GM23338 (cell line): ENCODE measurements around the gene SLC6A3. TPM values are rescaled to one million over a fixed set of nuclear protein-coding genes. Genes with fewer than 3 reads are reported as not detected.

ENCODE experiments used
- ATAC-seq: fragments of 200-7000 bp; cut with Tn5 transposase; 3 replicates; pipeline ENCODE4 v1.9.1; 2020
- DNase-seq: peaks from one replicate; pipeline ENCODE4 v3.0.0-alpha.2; 2015; ENCODE audit warnings: low spot score
- H2AFZ ChIP-seq: fragments of 200-600 bp; sonication (generic); 2 replicates; pipeline ENCODE4 v1.8.0; 2016; ENCODE audit warnings: antibody characterized with exemption, mild to moderate bottlenecking, moderate library complexity
- H3F3A ChIP-seq: fragments of 200-600 bp; sonication (generic); replicated peaks from 2 replicates; pipeline ENCODE4 v1.8.0; 2017; ENCODE audit warnings: antibody characterized with exemption, mixed run types, low read depth
- H3K27ac ChIP-seq: fragments of 200-600 bp; sonication (generic); 2 replicates; pipeline ENCODE4 v1.6.1; 2016; ENCODE audit warnings: low read depth
- H3K27me3 ChIP-seq: fragments of 200-600 bp; sonication (generic); 2 replicates; pipeline ENCODE4 v1.8.0; 2016; ENCODE audit warnings: mild to moderate bottlenecking, mixed run types, moderate library complexity; ENCODE audit not compliant: insufficient read depth
- H3K36me3 ChIP-seq: fragments of 200-600 bp; sonication (generic); 2 replicates; pipeline ENCODE4 v1.8.0; 2016; ENCODE audit warnings: mild to moderate bottlenecking; ENCODE audit not compliant: insufficient read depth
- H3K4me1 ChIP-seq: fragments of 200-600 bp; sonication (generic); 2 replicates; pipeline ENCODE4 v1.8.0; 2016; ENCODE audit warnings: mild to moderate bottlenecking, moderate library complexity; ENCODE audit not compliant: insufficient read depth
- H3K4me2 ChIP-seq: fragments of 200-600 bp; sonication (generic); 2 replicates; pipeline ENCODE4 v1.7.1; 2017; ENCODE audit warnings: mixed run types
- H3K4me3 ChIP-seq: fragments of 200-600 bp; sonication (generic); 2 replicates; pipeline ENCODE4 v1.6.1; 2016; ENCODE audit warnings: mixed run types
- H3K79me2 ChIP-seq: fragments of 200-600 bp; sonication (generic); replicated peaks from 2 replicates; pipeline ENCODE4 v1.8.0; 2017; ENCODE audit warnings: mild to moderate bottlenecking; ENCODE audit not compliant: insufficient read depth
- H3K9me2 ChIP-seq: fragments of 200-600 bp; sonication (generic); 2 replicates; pipeline ENCODE4 v1.8.0; 2017; ENCODE audit not compliant: insufficient read depth
- H4K20me1 ChIP-seq: fragments of 200-600 bp; sonication (generic); replicated peaks from 2 replicates; pipeline ENCODE4 v1.8.0; 2017; ENCODE audit warnings: mild to moderate bottlenecking; ENCODE audit not compliant: insufficient read depth
- H3K27ac Mint-ChIP-seq: 2 replicates; pipeline ENCODE4 v1.8.0; 2020; ENCODE audit warnings: inconsistent platforms, mild to moderate bottlenecking, moderate library complexity, mixed read lengths
- H3K27me3 Mint-ChIP-seq: 3 replicates; pipeline ENCODE4 v1.8.0; 2022; ENCODE audit warnings: low read depth, mild to moderate bottlenecking, moderate library complexity, mixed read lengths, inconsistent platforms; ENCODE audit not compliant: insufficient read depth, poor library complexity
- H3K36me3 Mint-ChIP-seq: 3 replicates; pipeline ENCODE4 v1.8.0; 2021; ENCODE audit warnings: low read depth, mild to moderate bottlenecking, inconsistent platforms, moderate library complexity, mixed read lengths
- H3K4me1 Mint-ChIP-seq: 3 replicates; pipeline ENCODE4 v1.8.0; 2020; ENCODE audit warnings: mild to moderate bottlenecking, inconsistent platforms, mixed read lengths
- H3K4me3 Mint-ChIP-seq: 3 replicates; pipeline ENCODE4 v1.8.0; 2021; ENCODE audit warnings: moderate library complexity, mild to moderate bottlenecking, inconsistent platforms, mixed read lengths
- H3K9me3 Mint-ChIP-seq: 3 replicates; pipeline ENCODE4 v1.8.0; 2020; ENCODE audit warnings: moderate library complexity, mild to moderate bottlenecking, inconsistent platforms, mixed read lengths
- CREB1 ChIP-seq: fragments of 250-450 bp; sonication (Bioruptor Pico); IDR thresholded peaks from 2 replicates; pipeline ENCODE4 v1.5.0; 2020; ENCODE audit warnings: low read depth, mild to moderate bottlenecking, moderate library complexity
- EZH2 ChIP-seq: fragments of 200-600 bp; sonication (generic); IDR thresholded peaks from one replicate; pipeline ENCODE4 v1.8.0; 2017; ENCODE audit warnings: antibody characterized with exemption, mild to moderate bottlenecking, low read depth; ENCODE audit not compliant: unreplicated experiment
- EZH2phosphoT487 ChIP-seq: fragments of 200-600 bp; sonication (generic); IDR thresholded peaks from one replicate; pipeline ENCODE4 v1.8.1; 2018; ENCODE audit warnings: antibody characterized with exemption; ENCODE audit not compliant: unreplicated experiment
- POLR2AphosphoS5 ChIP-seq: IDR thresholded peaks from 2 replicates; pipeline ENCODE4 v1.6.1; 2016; ENCODE audit warnings: antibody characterized with exemption, low read depth
- STAT1 ChIP-seq: IDR thresholded peaks from one replicate; pipeline ENCODE4 v1.6.1; 2016; ENCODE audit warnings: antibody characterized with exemption; ENCODE audit not compliant: unreplicated experiment
- ZNF114 ChIP-seq: fragments of 250-450 bp; sonication (Bioruptor Pico); IDR thresholded peaks from 2 replicates; pipeline ENCODE4 v1.5.0; 2020; ENCODE audit warnings: mild to moderate bottlenecking, moderate library complexity
- ZNF331 ChIP-seq: fragments of 250-450 bp; sonication (Bioruptor Pico); IDR thresholded peaks from 2 replicates; pipeline ENCODE4 v1.5.0; 2020; ENCODE audit warnings: low read depth, mild to moderate bottlenecking, moderate library complexity
- polyA plus RNA-seq: library from polyadenylated mRNA; unstranded; fragments of >200 nt; fragmentation: Nextera tagmentation; extraction: Ambion mirVana; gene quantifications from 2 replicates; pipeline ENCODE4 v1.2.1, GENCODE V29; 2016
- total RNA-seq: library from RNA; depleted of rRNA; stranded (reverse); fragments of >200 nt; shearing (Covaris generic); gene quantifications from 2 replicates; pipeline ENCODE4 v1.2.3, GENCODE V29; 2014
- TF ChIP-seq, protein P1 (sequence below): IDR thresholded peaks from one replicate; pipeline ENCODE4 v1.6.1; 2018; ENCODE audit warnings: antibody characterized with exemption; ENCODE audit not compliant: unreplicated experiment
- TF ChIP-seq, protein P2 (sequence below): IDR thresholded peaks from 2 replicates; pipeline ENCODE4 v1.6.1; 2016; ENCODE audit warnings: antibody characterized with exemption
- TF ChIP-seq, protein P3 (sequence below): fragments of 250-450 bp; sonication (Bioruptor Pico); IDR thresholded peaks from 2 replicates; pipeline ENCODE4 v1.5.0; 2020; ENCODE audit warnings: mild to moderate bottlenecking, moderate library complexity

The SLC6A3 gene
- total and polyA plus RNA-seq, 2 experiments from 2014 or later = 0.76 to 1.0 TPM

DNA sequence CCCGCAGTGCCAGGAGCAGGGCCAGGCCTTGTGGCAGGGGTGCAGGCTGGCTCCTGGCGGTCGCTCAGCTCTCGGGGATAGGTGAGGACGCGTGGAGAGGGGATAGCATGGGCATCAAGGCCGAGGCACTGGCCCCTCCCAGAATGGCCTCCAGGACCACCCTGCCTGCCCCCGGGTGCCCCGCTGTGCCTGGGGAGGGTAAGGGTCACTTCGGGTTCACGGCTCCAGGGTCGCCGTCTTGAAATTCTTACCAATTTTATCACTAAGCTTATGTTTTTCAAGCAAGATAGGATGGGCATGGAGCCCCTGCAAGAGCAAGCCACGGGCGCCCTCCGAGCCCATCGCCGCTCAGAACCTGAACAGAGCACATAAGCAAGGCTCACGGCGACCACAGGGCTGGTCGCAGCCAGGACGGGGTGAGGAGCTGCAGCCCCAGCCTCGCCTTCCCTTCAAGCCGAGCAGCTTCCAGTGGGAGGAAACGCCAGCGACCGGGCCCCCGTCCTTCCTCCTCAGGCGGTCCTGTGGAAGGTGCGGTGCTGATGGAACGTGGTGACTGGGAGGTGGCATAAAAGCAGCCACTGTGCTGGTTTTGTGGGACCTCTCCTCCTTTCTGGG lies 86.1 kb downstream of the SLC6A3 start:
- H3K4me3 Mint-ChIP-seq = no peak overlapping the region
- H3K27me3 Mint-ChIP-seq = peaks cover 13% of the 10 kb centered on the region
- Histone ChIP-seq H3K27ac (no peak overlapping the region), H3K4me2 (no peak overlapping the region), H3K9me2 (no peaks in the 10 kb centered on the region), H3K4me3 (no peak overlapping the region), H3K27me3 (no peaks in the 10 kb centered on the region), H3K79me2 (no peaks in the 10 kb centered on the region), H4K20me1 (no peaks in the 10 kb centered on the region), H3K4me1 (peaks cover 8% of the 10 kb centered on the region), H2AFZ (no peak overlapping the region), H3F3A (no peaks in the 10 kb centered on the region), H3K36me3 (no peaks in the 10 kb centered on the region)
- H3K4me1 Mint-ChIP-seq = peaks cover 21% of the 10 kb centered on the region
- TF ChIP-seq, protein P1, sequence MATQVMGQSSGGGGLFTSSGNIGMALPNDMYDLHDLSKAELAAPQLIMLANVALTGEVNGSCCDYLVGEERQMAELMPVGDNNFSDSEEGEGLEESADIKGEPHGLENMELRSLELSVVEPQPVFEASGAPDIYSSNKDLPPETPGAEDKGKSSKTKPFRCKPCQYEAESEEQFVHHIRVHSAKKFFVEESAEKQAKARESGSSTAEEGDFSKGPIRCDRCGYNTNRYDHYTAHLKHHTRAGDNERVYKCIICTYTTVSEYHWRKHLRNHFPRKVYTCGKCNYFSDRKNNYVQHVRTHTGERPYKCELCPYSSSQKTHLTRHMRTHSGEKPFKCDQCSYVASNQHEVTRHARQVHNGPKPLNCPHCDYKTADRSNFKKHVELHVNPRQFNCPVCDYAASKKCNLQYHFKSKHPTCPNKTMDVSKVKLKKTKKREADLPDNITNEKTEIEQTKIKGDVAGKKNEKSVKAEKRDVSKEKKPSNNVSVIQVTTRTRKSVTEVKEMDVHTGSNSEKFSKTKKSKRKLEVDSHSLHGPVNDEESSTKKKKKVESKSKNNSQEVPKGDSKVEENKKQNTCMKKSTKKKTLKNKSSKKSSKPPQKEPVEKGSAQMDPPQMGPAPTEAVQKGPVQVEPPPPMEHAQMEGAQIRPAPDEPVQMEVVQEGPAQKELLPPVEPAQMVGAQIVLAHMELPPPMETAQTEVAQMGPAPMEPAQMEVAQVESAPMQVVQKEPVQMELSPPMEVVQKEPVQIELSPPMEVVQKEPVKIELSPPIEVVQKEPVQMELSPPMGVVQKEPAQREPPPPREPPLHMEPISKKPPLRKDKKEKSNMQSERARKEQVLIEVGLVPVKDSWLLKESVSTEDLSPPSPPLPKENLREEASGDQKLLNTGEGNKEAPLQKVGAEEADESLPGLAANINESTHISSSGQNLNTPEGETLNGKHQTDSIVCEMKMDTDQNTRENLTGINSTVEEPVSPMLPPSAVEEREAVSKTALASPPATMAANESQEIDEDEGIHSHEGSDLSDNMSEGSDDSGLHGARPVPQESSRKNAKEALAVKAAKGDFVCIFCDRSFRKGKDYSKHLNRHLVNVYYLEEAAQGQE = no peak
- TF ChIP-seq EZH2phosphoT487 (no peak), ZNF331 (CRISPR knock-in tag) (no peak), CREB1 (CRISPR knock-in tag) (no peak), POLR2AphosphoS5 (no peak), STAT1 (no peak), EZH2 (no peak), ZNF114 (CRISPR knock-in tag) (no peak)
- TF ChIP-seq, protein P2, sequence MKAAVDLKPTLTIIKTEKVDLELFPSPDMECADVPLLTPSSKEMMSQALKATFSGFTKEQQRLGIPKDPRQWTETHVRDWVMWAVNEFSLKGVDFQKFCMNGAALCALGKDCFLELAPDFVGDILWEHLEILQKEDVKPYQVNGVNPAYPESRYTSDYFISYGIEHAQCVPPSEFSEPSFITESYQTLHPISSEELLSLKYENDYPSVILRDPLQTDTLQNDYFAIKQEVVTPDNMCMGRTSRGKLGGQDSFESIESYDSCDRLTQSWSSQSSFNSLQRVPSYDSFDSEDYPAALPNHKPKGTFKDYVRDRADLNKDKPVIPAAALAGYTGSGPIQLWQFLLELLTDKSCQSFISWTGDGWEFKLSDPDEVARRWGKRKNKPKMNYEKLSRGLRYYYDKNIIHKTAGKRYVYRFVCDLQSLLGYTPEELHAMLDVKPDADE = no peak
- TF ChIP-seq, protein P3, sequence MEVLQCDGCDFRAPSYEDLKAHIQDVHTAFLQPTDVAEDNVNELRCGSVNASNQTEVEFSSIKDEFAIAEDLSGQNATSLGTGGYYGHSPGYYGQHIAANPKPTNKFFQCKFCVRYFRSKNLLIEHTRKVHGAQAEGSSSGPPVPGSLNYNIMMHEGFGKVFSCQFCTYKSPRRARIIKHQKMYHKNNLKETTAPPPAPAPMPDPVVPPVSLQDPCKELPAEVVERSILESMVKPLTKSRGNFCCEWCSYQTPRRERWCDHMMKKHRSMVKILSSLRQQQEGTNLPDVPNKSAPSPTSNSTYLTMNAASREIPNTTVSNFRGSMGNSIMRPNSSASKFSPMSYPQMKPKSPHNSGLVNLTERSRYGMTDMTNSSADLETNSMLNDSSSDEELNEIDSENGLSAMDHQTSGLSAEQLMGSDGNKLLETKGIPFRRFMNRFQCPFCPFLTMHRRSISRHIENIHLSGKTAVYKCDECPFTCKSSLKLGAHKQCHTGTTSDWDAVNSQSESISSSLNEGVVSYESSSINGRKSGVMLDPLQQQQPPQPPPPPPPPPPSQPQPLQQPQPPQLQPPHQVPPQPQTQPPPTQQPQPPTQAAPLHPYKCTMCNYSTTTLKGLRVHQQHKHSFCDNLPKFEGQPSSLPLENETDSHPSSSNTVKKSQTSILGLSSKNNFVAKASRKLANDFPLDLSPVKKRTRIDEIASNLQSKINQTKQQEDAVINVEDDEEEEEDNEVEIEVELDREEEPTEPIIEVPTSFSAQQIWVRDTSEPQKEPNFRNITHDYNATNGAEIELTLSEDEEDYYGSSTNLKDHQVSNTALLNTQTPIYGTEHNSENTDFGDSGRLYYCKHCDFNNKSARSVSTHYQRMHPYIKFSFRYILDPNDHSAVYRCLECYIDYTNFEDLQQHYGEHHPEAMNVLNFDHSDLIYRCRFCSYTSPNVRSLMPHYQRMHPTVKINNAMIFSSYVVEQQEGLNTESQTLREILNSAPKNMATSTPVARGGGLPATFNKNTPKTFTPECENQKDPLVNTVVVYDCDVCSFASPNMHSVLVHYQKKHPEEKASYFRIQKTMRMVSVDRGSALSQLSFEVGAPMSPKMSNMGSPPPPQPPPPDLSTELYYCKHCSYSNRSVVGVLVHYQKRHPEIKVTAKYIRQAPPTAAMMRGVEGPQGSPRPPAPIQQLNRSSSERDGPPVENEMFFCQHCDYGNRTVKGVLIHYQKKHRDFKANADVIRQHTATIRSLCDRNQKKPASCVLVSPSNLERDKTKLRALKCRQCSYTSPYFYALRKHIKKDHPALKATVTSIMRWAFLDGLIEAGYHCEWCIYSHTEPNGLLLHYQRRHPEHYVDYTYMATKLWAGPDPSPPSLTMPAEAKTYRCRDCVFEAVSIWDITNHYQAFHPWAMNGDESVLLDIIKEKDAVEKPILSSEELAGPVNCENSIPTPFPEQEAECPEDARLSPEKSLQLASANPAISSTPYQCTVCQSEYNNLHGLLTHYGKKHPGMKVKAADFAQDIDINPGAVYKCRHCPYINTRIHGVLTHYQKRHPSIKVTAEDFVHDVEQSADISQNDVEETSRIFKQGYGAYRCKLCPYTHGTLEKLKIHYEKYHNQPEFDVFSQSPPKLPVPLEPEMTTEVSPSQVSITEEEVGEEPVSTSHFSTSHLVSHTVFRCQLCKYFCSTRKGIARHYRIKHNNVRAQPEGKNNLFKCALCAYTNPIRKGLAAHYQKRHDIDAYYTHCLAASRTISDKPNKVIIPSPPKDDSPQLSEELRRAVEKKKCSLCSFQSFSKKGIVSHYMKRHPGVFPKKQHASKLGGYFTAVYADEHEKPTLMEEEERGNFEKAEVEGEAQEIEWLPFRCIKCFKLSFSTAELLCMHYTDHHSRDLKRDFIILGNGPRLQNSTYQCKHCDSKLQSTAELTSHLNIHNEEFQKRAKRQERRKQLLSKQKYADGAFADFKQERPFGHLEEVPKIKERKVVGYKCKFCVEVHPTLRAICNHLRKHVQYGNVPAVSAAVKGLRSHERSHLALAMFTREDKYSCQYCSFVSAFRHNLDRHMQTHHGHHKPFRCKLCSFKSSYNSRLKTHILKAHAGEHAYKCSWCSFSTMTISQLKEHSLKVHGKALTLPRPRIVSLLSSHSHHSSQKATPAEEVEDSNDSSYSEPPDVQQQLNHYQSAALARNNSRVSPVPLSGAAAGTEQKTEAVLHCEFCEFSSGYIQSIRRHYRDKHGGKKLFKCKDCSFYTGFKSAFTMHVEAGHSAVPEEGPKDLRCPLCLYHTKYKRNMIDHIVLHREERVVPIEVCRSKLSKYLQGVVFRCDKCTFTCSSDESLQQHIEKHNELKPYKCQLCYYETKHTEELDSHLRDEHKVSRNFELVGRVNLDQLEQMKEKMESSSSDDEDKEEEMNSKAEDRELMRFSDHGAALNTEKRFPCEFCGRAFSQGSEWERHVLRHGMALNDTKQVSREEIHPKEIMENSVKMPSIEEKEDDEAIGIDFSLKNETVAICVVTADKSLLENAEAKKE (CRISPR knock-in tag) = no peak
- H3K9me3 Mint-ChIP-seq = no peaks in the 10 kb centered on the region; the same call in 2 of the 3 replicates
- no peak overlapping the region for H3K27ac Mint-ChIP-seq
- peak; percentile 14; the same call in 1 of the 3 replicates for ATAC-seq
- no peaks in the 10 kb centered on the region for H3K36me3 Mint-ChIP-seq
- no peak for DNase-seq
